Lower lobe of right lung (tissue), 2 donors: ENCODE measurements around the gene IPO13. TPM values are rescaled to one million over a fixed set of nuclear protein-coding genes. Genes with fewer than 3 reads are reported as not detected.

ENCODE experiments used
- ATAC-seq, 2 donors: fragments of 200-7000 bp; cut with Tn5 transposase; one replicate each; pipeline ENCODE4 v1.9.1; 2020 to 2022; ENCODE audit warnings: mild to moderate bottlenecking in 2 of 2, moderate library complexity in 2 of 2
- DNase-seq: peaks from one replicate; pipeline ENCODE4 v3.0.0-alpha.2; 2020
- H3K27ac ChIP-seq: fragments of 200-600 bp; one replicate; pipeline ENCODE4 v1.8.0; 2022
- H3K27me3 ChIP-seq: fragments of 200-600 bp; one replicate; pipeline ENCODE4 v1.8.0; 2022; ENCODE audit warnings: low read depth
- H3K36me3 ChIP-seq: fragments of 200-600 bp; one replicate; pipeline ENCODE4 v1.8.0; 2022; ENCODE audit warnings: mild to moderate bottlenecking
- H3K4me1 ChIP-seq: fragments of 200-600 bp; one replicate; pipeline ENCODE4 v1.8.0; 2022
- H3K4me3 ChIP-seq: fragments of 200-600 bp; one replicate; pipeline ENCODE4 v1.8.0; 2022; ENCODE audit warnings: mild to moderate bottlenecking
- H3K9me3 ChIP-seq: fragments of 200-600 bp; one replicate; pipeline ENCODE4 v1.8.0; 2022
- CTCF ChIP-seq: fragments of 200-600 bp; IDR thresholded peaks from one replicate; pipeline ENCODE4 v1.8.0; 2022; ENCODE audit warnings: antibody characterized with exemption, mild to moderate bottlenecking
- intact Hi-C: fragments of 100-400 bp; cut with DNase I; formaldehyde crosslinking; loops from one replicate; pipeline ENCODE4 v1.11.0; 2022
- total RNA-seq: library from RNA; stranded (reverse); fragmentation: NEBNext Ultra II Directional; extraction: Animal tissue kit (Norgen Biotek cat#: 25700); gene quantifications from one replicate; pipeline ENCODE4 v1.2.1, GENCODE V29; 2021
- donor health status: DM: no; HTN: yes; CAD: no; lungs with severe emphysema.

Gene IPO13
- total RNA-seq, 1 donor from 2014 or later = 28.2 TPM

GRCh38 chr1:43969746-43970466 lies 23.2 kb downstream of the IPO13 start, which contains the start of gene DPH2:
Gene DPH2 (plus strand): TSS chr1:43970010. CDS start chr1:43970176, 166 bp downstream.
- peaks cover 32% of the 10 kb centered on the region for H3K36me3 ChIP-seq
- peak within 1 kb of the TSS; percentile 97 for H3K4me3 ChIP-seq
- peak; percentile 10 for TF ChIP-seq CTCF
- peak; percentile 95 for ATAC-seq
- H3K27ac ChIP-seq = no peak within 1 kb of the TSS
- no peaks in the 10 kb centered on the region for H3K9me3 ChIP-seq
- H3K27me3 ChIP-seq = no peaks in the 10 kb centered on the region
- H3K4me1 ChIP-seq = peaks cover 27% of the 10 kb centered on the region
- intact Hi-C loops = no loop called here
- DNase-seq = peak; percentile 98

- intact Hi-C loops = no loop called here
These were observed 23.8 kb downstream of the IPO13 start for GRCh38 chr1:43970502-43970901.

GRCh38 chr1:43970911-43971310 lies 24.2 kb downstream of the IPO13 start:
- Histone ChIP-seq H3K27me3 (no peaks in the 10 kb centered on the region), H3K4me1 (peaks cover 33% of the 10 kb centered on the region), H3K4me3 (peak overlapping the region; percentile 97), H3K9me3 (no peaks in the 10 kb centered on the region), H3K27ac (no peak overlapping the region), H3K36me3 (peaks cover 31% of the 10 kb centered on the region)
- no peak for TF ChIP-seq CTCF
- no peak for DNase-seq
- ATAC-seq = no peak
- intact Hi-C loops = no loop called here

More at GRCh38 chr1:43970502-43970901, 23.8 kb downstream of the IPO13 start:
- Histone ChIP-seq H3K27me3 (no peaks in the 10 kb centered on the region), H3K36me3 (peaks cover 31% of the 10 kb centered on the region), H3K27ac (no peak overlapping the region), H3K4me1 (peaks cover 29% of the 10 kb centered on the region), H3K9me3 (no peaks in the 10 kb centered on the region), H3K4me3 (peak overlapping the region; percentile 97)
- TF ChIP-seq CTCF = no peak
- no peak for ATAC-seq
- DNase-seq = no peak

DNA sequence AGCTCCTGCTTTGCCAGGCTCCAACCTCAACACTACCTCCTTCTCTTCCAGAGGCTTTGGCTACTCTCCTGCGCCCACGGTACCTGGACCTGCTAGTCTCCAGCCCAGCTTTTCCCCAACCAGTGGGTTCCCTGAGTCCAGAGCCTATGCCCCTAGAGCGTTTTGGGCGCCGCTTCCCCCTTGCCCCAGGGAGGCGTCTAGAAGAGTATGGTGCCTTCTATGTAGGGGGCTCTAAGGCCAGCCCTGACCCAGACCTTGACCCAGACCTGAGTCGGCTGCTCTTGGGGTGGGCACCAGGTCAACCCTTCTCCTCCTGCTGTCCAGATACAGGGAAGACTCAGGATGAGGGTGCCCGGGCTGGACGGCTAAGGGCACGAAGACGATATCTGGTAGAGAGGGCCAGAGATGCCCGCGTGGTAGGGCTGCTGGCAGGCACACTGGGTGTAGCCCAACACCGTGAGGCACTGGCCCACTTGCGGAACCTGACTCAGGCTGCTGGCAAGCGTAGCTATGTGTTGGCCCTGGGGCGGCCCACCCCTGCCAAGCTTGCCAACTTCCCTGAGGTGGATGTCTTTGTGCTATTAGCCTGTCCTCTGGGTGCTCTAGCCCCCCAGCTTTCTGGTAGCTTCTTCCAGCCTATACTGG lies 24.7 kb downstream of the IPO13 start:
- no peaks in the 10 kb centered on the region for H3K27me3 ChIP-seq
- peaks cover 38% of the 10 kb centered on the region for H3K4me1 ChIP-seq
- H3K4me3 ChIP-seq = no peak overlapping the region
- TF ChIP-seq CTCF = no peak
- H3K9me3 ChIP-seq = no peaks in the 10 kb centered on the region
- ATAC-seq (no peak), DNase-seq (no peak)
- peaks cover 31% of the 10 kb centered on the region for H3K36me3 ChIP-seq
- intact Hi-C loops = no loop called here
- no peak overlapping the region for H3K27ac ChIP-seq

DNA sequence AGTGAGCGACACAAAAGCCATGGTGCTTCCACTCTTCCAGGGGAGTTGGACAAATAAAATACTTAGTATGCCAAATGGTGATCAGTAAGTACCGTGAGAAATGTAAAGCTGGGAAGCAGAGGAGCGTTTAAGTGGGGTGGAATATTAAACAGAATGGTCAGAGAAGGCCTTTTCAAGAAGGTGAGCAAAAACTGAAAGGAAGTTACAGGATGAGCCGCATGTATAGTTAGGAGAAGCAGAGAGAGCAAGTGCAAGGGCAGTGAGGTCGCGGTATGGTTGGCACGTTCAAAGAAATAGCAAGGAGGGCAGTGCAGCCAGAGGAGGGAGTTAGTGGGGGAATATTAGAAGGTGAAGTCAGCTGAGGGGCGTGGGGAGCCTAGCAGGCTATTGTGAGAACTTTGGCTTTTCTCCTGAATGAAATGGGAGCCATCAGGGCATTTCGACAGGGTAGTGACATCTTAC lies 27.3 kb downstream of the IPO13 start:
- H3K9me3 ChIP-seq = no peaks in the 10 kb centered on the region
- intact Hi-C loops = no loop called here
- no peak for TF ChIP-seq CTCF
- ATAC-seq (no peak), DNase-seq (no peak)
- H3K4me3 ChIP-seq = peak overlapping the region; percentile 81
- H3K27me3 ChIP-seq = no peaks in the 10 kb centered on the region
- H3K27ac ChIP-seq = peak overlapping the region; percentile 97
- H3K36me3 ChIP-seq = peaks cover 40% of the 10 kb centered on the region
- peaks cover 63% of the 10 kb centered on the region for H3K4me1 ChIP-seq
